Esophagus squamous epithelium (tissue), 4 donors: ENCODE data around the gene FRYL.

Experiments used
- CTCF ChIP-seq, 6 experiments: fragments of 450-650 bp in 4 of 6; fragments of 200-600 bp in 2 of 6; sonication (generic) in 2 of 6; IDR thresholded peaks; one replicate each; pipeline ENCODE4 v1.5.1; 2016 to 2019; ENCODE audit warnings: antibody characterized with exemption in 6 of 6, mild to moderate bottlenecking in 4 of 6, moderate library complexity in 4 of 6
- POLR2A ChIP-seq, 4 donors: fragments of 450-650 bp; IDR thresholded peaks; one replicate each; pipeline ENCODE4 v1.6.1; 2017; ENCODE audit warnings: antibody characterized with exemption in 4 of 4, mild to moderate bottlenecking in 4 of 4, moderate library complexity in 3 of 4

GRCh38 chr4:48813964-48814363 is 33.9 kb upstream of the FRYL start:
- TF ChIP-seq CTCF (IDR thresholded peaks at IDR 0.05) (no peak), POLR2A (IDR thresholded peaks at IDR 0.05) (no peak)
